Measurements from ENCODE around the gene CMPK2.

DNA sequence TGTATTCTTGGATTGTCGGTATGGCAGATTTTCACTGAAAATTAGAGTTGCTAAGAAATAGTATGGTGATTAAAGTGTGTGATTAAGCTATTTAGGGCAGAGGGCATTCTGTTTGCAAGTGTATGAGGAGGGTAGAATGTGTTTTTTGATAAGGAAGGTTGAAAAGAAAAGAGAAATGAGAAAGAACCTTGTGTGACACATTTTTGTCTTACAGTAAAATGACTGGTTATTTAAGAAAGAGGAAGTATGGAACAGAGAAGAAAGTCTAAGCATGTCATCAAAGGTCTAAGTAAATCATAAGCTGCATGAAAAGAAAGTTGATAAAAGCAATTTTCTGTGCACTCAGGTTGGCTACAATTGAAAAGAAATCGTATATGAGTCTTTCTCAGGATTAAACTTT, 6.7 kb upstream of the CMPK2 start:
- TF ChIP-seq, protein P1, sequence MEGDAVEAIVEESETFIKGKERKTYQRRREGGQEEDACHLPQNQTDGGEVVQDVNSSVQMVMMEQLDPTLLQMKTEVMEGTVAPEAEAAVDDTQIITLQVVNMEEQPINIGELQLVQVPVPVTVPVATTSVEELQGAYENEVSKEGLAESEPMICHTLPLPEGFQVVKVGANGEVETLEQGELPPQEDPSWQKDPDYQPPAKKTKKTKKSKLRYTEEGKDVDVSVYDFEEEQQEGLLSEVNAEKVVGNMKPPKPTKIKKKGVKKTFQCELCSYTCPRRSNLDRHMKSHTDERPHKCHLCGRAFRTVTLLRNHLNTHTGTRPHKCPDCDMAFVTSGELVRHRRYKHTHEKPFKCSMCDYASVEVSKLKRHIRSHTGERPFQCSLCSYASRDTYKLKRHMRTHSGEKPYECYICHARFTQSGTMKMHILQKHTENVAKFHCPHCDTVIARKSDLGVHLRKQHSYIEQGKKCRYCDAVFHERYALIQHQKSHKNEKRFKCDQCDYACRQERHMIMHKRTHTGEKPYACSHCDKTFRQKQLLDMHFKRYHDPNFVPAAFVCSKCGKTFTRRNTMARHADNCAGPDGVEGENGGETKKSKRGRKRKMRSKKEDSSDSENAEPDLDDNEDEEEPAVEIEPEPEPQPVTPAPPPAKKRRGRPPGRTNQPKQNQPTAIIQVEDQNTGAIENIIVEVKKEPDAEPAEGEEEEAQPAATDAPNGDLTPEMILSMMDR (IDR thresholded peaks at IDR 0.05): no peak
- TF ChIP-seq POLR2A (IDR thresholded peaks at IDR 0.05) (no peak), EP300 (IDR thresholded peaks at IDR 0.05) (no peak)
